Large intestine (tissue), 3 donors: ENCODE data around the gene TCERG1L. TPM values are rescaled to one million over a fixed set of nuclear protein-coding genes. Genes with fewer than 3 reads are reported as not detected.

Source experiments
- DNase-seq, 2 donors: peaks; one replicate each; pipeline versions ENCODE4 v3.0.0 to v3.0.0-alpha.2; 2013
- H3K27ac ChIP-seq: one replicate; pipeline ENCODE4 v1.5.1; 2013; ENCODE audit warnings: low read length
- H3K27me3 ChIP-seq: 2 replicates; pipeline ENCODE4 v1.6.1; 2013; ENCODE audit warnings: low read length; ENCODE audit not compliant: control insufficient read depth, insufficient read depth
- H3K36me3 ChIP-seq: 2 replicates; pipeline ENCODE4 v1.6.1; 2013; ENCODE audit warnings: low read length; ENCODE audit not compliant: control insufficient read depth, insufficient read depth
- H3K4me1 ChIP-seq: one replicate; pipeline ENCODE4 v1.6.1; 2013; ENCODE audit warnings: low read length; ENCODE audit not compliant: control insufficient read depth, insufficient read depth
- H3K4me3 ChIP-seq: one replicate; pipeline ENCODE4 v1.5.1; 2013; ENCODE audit warnings: low read length
- H3K9me3 ChIP-seq: one replicate; pipeline ENCODE4 v1.6.1; 2013; ENCODE audit warnings: mild to moderate bottlenecking, low read depth, low read length, moderate library complexity; ENCODE audit not compliant: control insufficient read depth
- WGBS: methylation state at CpG from one replicate; pipeline ENCODE4 v1.1.5; 2013; ENCODE audit warnings: low lambda C conversion rate; ENCODE audit not compliant: insufficient coverage; 5-methylcytosine and 5-hydroxymethylcytosine counted together
- polyA plus RNA-seq: library from polyadenylated mRNA; unstranded; fragments of 120-200 nt; gene quantifications from one replicate; pipeline ENCODE4 v1.2.1, GENCODE V29; 2013

Gene TCERG1L
- polyA plus RNA-seq, 1 donor: 0.45 TPM

GRCh38 chr10:131218811-131219583 lies 92.5 kb downstream of the TCERG1L start:
- DNase-seq: no peak
- H3K27me3 ChIP-seq: no peaks in the 10 kb centered on the region
- H3K36me3 ChIP-seq: no peaks in the 10 kb centered on the region
- no peak overlapping the region for H3K4me3 ChIP-seq
- WGBS: no CpG with 5 or more reads among the region's 17 CpGs
- no peaks in the 10 kb centered on the region for H3K4me1 ChIP-seq
- no peaks in the 10 kb centered on the region for H3K9me3 ChIP-seq
- H3K27ac ChIP-seq: no peak overlapping the region

DNA sequence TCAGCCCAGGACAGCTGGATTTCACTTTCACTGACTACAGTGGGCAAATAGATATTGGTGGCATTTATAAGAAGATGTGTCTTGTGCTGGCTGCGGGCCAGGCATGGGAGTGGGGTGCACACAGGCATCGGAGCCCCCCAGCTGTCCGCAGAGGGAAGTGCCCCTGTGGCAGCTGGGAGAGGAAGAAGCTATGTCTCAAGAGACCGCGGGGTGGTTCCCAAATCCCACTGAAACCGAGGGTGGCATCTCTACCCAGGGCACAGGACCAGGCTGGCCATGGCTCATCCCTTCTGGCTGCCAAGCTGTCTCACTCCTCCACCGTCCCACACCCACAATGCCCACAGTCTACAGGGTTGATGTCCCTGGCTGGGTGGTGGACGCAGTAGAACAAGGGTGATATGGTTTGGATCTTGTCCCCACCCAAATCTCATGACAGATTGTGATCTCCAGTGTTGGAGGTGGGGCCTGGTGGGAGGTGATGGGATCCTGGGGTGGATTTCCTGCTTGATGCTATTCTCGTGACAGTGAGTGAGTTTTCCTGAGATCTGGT lies 94.8 kb downstream of the TCERG1L start:
- H3K27me3 ChIP-seq: no peaks in the 10 kb centered on the region
- no CpG with 5 or more reads among the region's 9 CpGs for WGBS
- DNase-seq: no peak

GRCh38 chr10:131215776-131216175 lies 95.7 kb downstream of the TCERG1L start:
- Histone ChIP-seq H3K4me1 (no peaks in the 10 kb centered on the region), H3K9me3 (no peaks in the 10 kb centered on the region), H3K4me3 (no peak overlapping the region), H3K36me3 (no peaks in the 10 kb centered on the region), H3K27ac (no peak overlapping the region), H3K27me3 (no peaks in the 10 kb centered on the region)
- no CpG with 5 or more reads among the region's 6 CpGs for WGBS
- no peak for DNase-seq

More for the DNA sequence above, 94.8 kb downstream of the TCERG1L start:
- Histone ChIP-seq H3K36me3 (no peaks in the 10 kb centered on the region), H3K27ac (no peak overlapping the region), H3K4me3 (no peak overlapping the region), H3K4me1 (no peaks in the 10 kb centered on the region), H3K9me3 (no peaks in the 10 kb centered on the region)

- Histone ChIP-seq H3K4me3 (no peak overlapping the region), H3K9me3 (no peaks in the 10 kb centered on the region), H3K4me1 (no peaks in the 10 kb centered on the region), H3K36me3 (no peaks in the 10 kb centered on the region), H3K27me3 (no peaks in the 10 kb centered on the region), H3K27ac (no peak overlapping the region)
- DNase-seq: no peak
- no CpG with 5 or more reads among the region's 17 CpGs for WGBS
These were observed 96.8 kb downstream of the TCERG1L start for GRCh38 chr10:131214521-131215244.

GRCh38 chr10:131213741-131214505 lies 97.6 kb downstream of the TCERG1L start:
- Histone ChIP-seq H3K9me3 (no peaks in the 10 kb centered on the region), H3K4me3 (no peak overlapping the region), H3K36me3 (no peaks in the 10 kb centered on the region), H3K27ac (no peak overlapping the region), H3K27me3 (no peaks in the 10 kb centered on the region), H3K4me1 (no peaks in the 10 kb centered on the region)
- WGBS: 100% methylated on average over 1 of the region's 9 CpGs
- DNase-seq: no peak

DNA sequence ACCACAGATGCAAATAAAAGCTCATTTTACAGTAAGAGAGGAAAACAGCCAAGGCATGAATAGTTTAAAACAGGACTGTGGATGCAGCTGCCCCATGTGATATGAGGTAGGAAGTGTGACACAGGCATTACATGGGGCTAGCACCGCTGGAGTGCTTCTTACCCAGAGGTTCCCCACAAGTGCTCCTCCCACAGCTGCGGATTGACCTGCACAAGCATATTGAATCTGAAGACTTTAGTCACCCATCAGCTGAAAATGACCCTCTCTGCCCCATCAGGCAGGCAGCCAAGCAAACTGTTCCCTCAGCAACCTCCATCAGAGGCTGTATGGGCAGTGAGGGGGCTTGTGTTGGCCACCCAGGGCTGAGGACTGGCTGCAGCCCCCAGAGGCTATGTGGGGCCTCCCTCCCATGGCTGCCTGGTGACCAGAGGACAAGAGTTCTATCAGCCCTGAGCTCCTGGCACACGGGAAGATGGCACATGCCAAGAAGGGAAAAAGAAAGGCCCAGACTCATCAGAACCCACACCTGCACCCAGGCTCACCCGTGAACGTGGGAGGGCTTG lies 98.7 kb downstream of the TCERG1L start:
- no peak overlapping the region for H3K27ac ChIP-seq
- no peaks in the 10 kb centered on the region for H3K36me3 ChIP-seq
- H3K4me3 ChIP-seq: no peak overlapping the region
- no peaks in the 10 kb centered on the region for H3K27me3 ChIP-seq
- WGBS: 83% methylated on average over 1 of the region's 5 CpGs
- H3K4me1 ChIP-seq: no peaks in the 10 kb centered on the region
- DNase-seq: no peak
- no peaks in the 10 kb centered on the region for H3K9me3 ChIP-seq

DNA sequence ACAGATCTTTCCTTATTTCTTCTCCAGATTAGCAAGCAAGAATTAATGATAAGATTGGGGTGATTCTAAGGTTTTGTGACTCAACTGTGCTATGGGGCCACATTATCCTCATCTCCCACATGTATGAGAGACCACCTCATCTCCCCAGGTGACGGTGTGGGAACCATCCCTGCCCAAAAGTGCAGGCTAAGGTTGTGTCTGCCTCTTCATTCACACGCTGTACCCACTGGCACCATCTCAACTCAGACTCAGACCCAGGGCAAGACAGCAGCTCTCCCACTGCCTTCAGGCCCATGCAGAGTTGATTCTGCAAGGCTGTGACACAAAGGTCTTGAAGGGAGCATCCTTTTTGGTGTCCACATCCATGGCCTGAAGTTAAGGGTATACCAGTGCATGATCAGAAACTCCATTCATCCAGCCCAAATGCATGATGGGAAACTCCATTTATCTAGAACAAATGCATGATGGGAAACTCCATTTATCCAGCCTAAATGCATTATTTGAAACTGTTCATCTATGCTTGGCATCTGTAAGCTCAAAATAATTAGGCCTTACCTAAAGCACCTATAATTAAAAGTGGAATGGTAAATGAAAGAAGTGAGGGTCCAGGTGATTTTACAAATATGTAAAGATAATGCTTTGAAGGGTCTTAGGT lies 99.4 kb downstream of the TCERG1L start:
- no peak overlapping the region for H3K27ac ChIP-seq
- WGBS: no CpG with 5 or more reads among the region's 2 CpGs
- DNase-seq: no peak

GRCh38 chr10:131211559-131211958 lies 100.0 kb downstream of the TCERG1L start:
- 80% methylated on average over 1 of the region's 9 CpGs for WGBS

More for the DNA sequence above, 99.4 kb downstream of the TCERG1L start:
- Histone ChIP-seq H3K27me3 (no peaks in the 10 kb centered on the region), H3K36me3 (no peaks in the 10 kb centered on the region), H3K9me3 (no peaks in the 10 kb centered on the region), H3K4me1 (no peaks in the 10 kb centered on the region), H3K4me3 (no peak overlapping the region)

DNA sequence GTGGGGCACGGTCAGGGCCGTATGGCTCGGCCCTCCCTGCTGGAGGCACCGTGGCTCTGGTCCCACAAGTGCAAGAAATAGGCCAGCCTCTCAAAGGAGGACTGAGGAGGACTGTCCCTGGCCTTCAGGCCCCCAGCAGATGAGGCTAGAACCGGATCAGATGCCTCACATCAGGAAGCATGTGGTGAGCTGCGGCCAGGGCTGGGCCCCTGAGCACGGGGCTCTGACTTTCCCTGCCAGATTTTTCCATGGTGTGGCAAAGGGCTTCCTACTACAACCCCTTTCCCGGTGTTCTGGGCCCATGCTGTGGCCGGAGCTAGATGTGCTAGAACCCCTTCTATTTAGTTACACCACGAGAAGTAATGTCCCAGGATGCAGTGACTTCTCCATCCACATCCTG lies 100.4 kb downstream of the TCERG1L start:
- no peaks in the 10 kb centered on the region for H3K36me3 ChIP-seq
- no CpG with 5 or more reads among the region's 10 CpGs for WGBS

More at GRCh38 chr10:131211559-131211958, 100.0 kb downstream of the TCERG1L start:
- Histone ChIP-seq H3K4me1 (no peaks in the 10 kb centered on the region), H3K9me3 (no peaks in the 10 kb centered on the region), H3K27me3 (no peaks in the 10 kb centered on the region), H3K36me3 (no peaks in the 10 kb centered on the region), H3K27ac (no peak overlapping the region), H3K4me3 (no peak overlapping the region)
- no peak for DNase-seq

More for the DNA sequence above, 100.4 kb downstream of the TCERG1L start:
- no peak overlapping the region for H3K4me3 ChIP-seq
- no peak overlapping the region for H3K27ac ChIP-seq
- H3K9me3 ChIP-seq: no peaks in the 10 kb centered on the region
- H3K27me3 ChIP-seq: no peaks in the 10 kb centered on the region
- no peak for DNase-seq
- no peaks in the 10 kb centered on the region for H3K4me1 ChIP-seq
